ENCODE results near the gene CCKAR.

DNA sequence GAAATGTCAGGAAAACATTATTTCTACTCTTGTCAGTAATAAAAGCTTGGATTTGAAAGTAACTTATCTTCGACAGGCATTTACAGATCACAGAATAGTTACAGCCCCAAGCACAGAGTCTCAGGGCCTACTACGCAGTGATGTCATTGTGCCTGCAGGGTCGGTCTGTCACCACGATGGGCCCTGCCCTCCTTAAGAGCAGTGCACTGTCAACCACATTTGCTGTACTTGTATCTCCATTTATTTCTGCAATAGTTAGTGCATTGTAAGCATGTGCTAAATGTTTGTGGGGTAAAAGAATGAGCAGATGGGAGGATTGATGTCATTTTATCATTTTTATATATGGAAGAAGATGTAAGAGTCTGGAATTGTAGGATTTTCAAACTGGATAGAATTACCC lies 13.6 kb upstream of the CCKAR start:
- TF ChIP-seq, protein P1, sequence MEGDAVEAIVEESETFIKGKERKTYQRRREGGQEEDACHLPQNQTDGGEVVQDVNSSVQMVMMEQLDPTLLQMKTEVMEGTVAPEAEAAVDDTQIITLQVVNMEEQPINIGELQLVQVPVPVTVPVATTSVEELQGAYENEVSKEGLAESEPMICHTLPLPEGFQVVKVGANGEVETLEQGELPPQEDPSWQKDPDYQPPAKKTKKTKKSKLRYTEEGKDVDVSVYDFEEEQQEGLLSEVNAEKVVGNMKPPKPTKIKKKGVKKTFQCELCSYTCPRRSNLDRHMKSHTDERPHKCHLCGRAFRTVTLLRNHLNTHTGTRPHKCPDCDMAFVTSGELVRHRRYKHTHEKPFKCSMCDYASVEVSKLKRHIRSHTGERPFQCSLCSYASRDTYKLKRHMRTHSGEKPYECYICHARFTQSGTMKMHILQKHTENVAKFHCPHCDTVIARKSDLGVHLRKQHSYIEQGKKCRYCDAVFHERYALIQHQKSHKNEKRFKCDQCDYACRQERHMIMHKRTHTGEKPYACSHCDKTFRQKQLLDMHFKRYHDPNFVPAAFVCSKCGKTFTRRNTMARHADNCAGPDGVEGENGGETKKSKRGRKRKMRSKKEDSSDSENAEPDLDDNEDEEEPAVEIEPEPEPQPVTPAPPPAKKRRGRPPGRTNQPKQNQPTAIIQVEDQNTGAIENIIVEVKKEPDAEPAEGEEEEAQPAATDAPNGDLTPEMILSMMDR (optimal IDR thresholded peaks at IDR 0.05 in 1 of 3, IDR thresholded peaks at IDR 0.05 in 1 of 3, conservative IDR thresholded peaks at IDR 0.05 in 1 of 3; ENCODE audit: extremely low read depth in 1 of 3, insufficient read depth in 2 of 3, low read length in 3 of 3): no peak
- TF ChIP-seq EZH2 (IDR thresholded peaks at IDR 0.05; ENCODE audit: low read length): no peak
